RWPE2 (cell line): Measurements from ENCODE around the gene ANKFY1.

Source experiments
- ATAC-seq: fragments of 200-7000 bp; cut with Tn5 transposase; 3 replicates; pipeline ENCODE4 v1.9.1; 2021; ENCODE audit warnings: low read depth
- DNase-seq: peaks from one replicate; pipeline ENCODE4 v3.0.0-alpha.2; 2020; ENCODE audit warnings: low spot score
- H3K27ac ChIP-seq: fragments of 450-650 bp; 2 replicates; pipeline ENCODE4 v1.5.1; 2017; ENCODE audit warnings: mild to moderate bottlenecking; ENCODE audit not compliant: poor library complexity, severe bottlenecking
- H3K27me3 ChIP-seq: fragments of 250-450 bp; sonication (Bioruptor Pico); 2 replicates; pipeline ENCODE4 v1.5.1; 2021; ENCODE audit warnings: mild to moderate bottlenecking, moderate library complexity; ENCODE audit not compliant: insufficient read depth, poor library complexity, severe bottlenecking
- H3K36me3 ChIP-seq: fragments of 250-450 bp; sonication (Bioruptor Pico); 2 replicates; pipeline ENCODE4 v1.5.1; 2020; ENCODE audit warnings: low read depth, mild to moderate bottlenecking, moderate library complexity
- H3K4me1 ChIP-seq: fragments of 250-450 bp; sonication (Bioruptor Pico); 2 replicates; pipeline ENCODE4 v1.5.1; 2021; ENCODE audit warnings: mild to moderate bottlenecking, moderate library complexity; ENCODE audit not compliant: insufficient read depth, poor library complexity, severe bottlenecking
- H3K4me3 ChIP-seq: fragments of 250-450 bp; sonication (Bioruptor Pico); 2 replicates; pipeline ENCODE4 v1.5.1; 2021; ENCODE audit warnings: mild to moderate bottlenecking, moderate library complexity; ENCODE audit not compliant: severe bottlenecking
- H3K9me3 ChIP-seq: fragments of 250-450 bp; sonication (Bioruptor Pico); 2 replicates; pipeline ENCODE4 v1.5.1; 2021; ENCODE audit warnings: mild to moderate bottlenecking, moderate library complexity; ENCODE audit not compliant: severe bottlenecking
- TF ChIP-seq, protein P1 (sequence below): fragments of 450-650 bp; IDR thresholded peaks from one replicate; pipeline ENCODE4 v1.5.1; 2017; ENCODE audit warnings: mild to moderate bottlenecking, moderate library complexity; ENCODE audit not compliant: poor library complexity, severe bottlenecking

The ANKFY1 gene

GRCh38 chr17:4148611-4149308, 115.0 kb downstream of the ANKFY1 start:
- DNase-seq = no peak

DNA sequence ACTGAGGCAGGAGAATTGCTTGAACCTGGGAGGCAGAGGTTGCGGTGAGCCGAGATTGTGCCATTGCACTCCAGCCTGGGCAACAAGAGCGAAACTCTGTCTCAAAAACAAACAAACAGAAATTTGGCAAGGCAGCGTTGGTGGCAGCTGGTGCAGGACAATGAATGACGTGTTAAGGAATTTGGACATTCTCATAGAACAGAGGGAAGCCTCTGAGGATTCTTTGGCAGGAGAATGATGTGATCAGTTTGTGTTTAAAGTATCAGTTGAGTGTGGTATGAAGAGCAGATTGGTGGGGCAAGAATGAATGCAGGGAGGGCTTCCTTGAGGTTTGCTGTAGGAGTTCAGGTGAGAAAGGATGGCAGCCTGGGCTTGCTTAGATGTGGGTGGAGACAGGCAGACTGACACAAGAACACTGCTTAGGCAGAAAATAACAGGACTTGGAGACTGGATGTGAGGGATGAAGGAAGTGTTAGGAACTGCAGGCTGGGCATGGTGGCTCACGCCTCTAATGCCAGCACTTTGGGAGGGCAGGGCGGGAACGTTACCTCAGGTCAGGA, 115.9 kb downstream of the ANKFY1 start:
- H3K4me3 ChIP-seq = no peak overlapping the region
- H3K27ac ChIP-seq = no peak overlapping the region
- peaks cover 3% of the 10 kb centered on the region for H3K4me1 ChIP-seq
- H3K9me3 ChIP-seq = no peaks in the 10 kb centered on the region
- TF ChIP-seq, protein P1, sequence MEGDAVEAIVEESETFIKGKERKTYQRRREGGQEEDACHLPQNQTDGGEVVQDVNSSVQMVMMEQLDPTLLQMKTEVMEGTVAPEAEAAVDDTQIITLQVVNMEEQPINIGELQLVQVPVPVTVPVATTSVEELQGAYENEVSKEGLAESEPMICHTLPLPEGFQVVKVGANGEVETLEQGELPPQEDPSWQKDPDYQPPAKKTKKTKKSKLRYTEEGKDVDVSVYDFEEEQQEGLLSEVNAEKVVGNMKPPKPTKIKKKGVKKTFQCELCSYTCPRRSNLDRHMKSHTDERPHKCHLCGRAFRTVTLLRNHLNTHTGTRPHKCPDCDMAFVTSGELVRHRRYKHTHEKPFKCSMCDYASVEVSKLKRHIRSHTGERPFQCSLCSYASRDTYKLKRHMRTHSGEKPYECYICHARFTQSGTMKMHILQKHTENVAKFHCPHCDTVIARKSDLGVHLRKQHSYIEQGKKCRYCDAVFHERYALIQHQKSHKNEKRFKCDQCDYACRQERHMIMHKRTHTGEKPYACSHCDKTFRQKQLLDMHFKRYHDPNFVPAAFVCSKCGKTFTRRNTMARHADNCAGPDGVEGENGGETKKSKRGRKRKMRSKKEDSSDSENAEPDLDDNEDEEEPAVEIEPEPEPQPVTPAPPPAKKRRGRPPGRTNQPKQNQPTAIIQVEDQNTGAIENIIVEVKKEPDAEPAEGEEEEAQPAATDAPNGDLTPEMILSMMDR = no peak
- DNase-seq (no peak), ATAC-seq (no peak)
- no peaks in the 10 kb centered on the region for H3K36me3 ChIP-seq
- H3K27me3 ChIP-seq = no peaks in the 10 kb centered on the region

More at GRCh38 chr17:4148611-4149308, 115.0 kb downstream of the ANKFY1 start:
- Histone ChIP-seq H3K27me3 (no peaks in the 10 kb centered on the region), H3K27ac (no peak overlapping the region), H3K4me3 (no peak overlapping the region), H3K36me3 (no peaks in the 10 kb centered on the region), H3K9me3 (no peaks in the 10 kb centered on the region), H3K4me1 (peaks cover 3% of the 10 kb centered on the region)
- TF ChIP-seq, protein P1 = no peak
- no peak for ATAC-seq

DNA sequence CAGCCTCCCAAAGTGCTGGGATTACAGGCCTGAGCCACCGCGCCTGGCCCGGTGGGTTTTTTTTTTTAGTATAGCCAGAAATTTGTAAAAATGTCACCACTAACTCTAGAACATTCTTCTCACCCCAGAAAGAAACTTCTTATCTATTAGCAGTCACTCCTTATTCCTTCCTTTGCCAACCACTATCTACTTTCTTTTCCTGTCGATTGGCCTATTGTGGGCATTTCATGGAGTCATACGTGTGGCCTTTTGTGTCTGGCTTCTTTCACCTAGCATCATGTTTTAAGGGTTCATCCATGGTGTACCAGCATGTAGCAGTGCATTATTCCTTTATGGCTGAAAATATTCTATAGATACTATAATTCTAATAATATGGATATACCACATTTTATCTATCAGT, 117.1 kb downstream of the ANKFY1 start:
- Histone ChIP-seq H3K4me1 (peaks cover 5% of the 10 kb centered on the region), H3K36me3 (no peaks in the 10 kb centered on the region), H3K9me3 (no peaks in the 10 kb centered on the region), H3K27me3 (no peaks in the 10 kb centered on the region), H3K27ac (no peak overlapping the region), H3K4me3 (no peak overlapping the region)
- TF ChIP-seq, protein P1 = no peak
- no peak for DNase-seq
- ATAC-seq = no peak

DNA sequence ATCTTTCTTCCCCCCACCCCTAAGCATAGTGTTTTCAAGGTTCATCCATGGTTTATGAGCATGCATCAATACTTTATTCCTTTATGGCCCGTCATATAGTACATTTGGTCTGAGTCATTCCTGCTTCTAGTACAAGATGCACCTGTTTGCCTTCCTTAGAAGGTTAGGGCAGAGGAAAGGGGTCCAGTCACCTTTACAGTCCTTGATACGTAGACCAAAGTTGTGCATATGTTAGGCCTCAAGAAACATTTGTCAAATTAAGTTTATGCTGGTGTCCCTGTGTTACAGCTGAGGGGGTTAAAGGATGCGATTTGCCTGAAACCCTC, 119.4 kb downstream of the ANKFY1 start:
- Histone ChIP-seq H3K4me3 (peak overlapping the region; percentile 76), H3K9me3 (no peaks in the 10 kb centered on the region), H3K4me1 (peaks cover 9% of the 10 kb centered on the region), H3K27ac (peak overlapping the region; percentile 91), H3K36me3 (peaks cover 5% of the 10 kb centered on the region; the same call in 1 of the 2 replicates), H3K27me3 (no peaks in the 10 kb centered on the region)
- ATAC-seq (no peak), DNase-seq (no peak)
- TF ChIP-seq, protein P1 = no peak
